Peyer's patch (tissue), 4 donors: Measurements from ENCODE around the gene TRAPPC10. TPM values are rescaled to one million over a fixed set of nuclear protein-coding genes. Genes with fewer than 3 reads are reported as not detected.

Experiments used
- DNase-seq, 3 donors: peaks; one replicate each; pipeline ENCODE4 v3.0.0-alpha.2; 2017 to 2019
- H3K27ac ChIP-seq, 4 donors: fragments of 200-600 bp; sonication (generic); one replicate each; pipeline ENCODE4 v1.5.1; 2016 to 2019
- H3K27me3 ChIP-seq, 2 donors: fragments of 200-600 bp; sonication (generic); one replicate each; pipeline ENCODE4 v1.5.1; 2019
- H3K36me3 ChIP-seq, 3 donors: fragments of 200-600 bp; sonication (generic); one replicate each; pipeline ENCODE4 v1.5.1; 2016 to 2019
- H3K4me1 ChIP-seq, 4 donors: fragments of 200-600 bp; sonication (generic); one replicate each; pipeline ENCODE4 v1.5.1; 2016 to 2019
- H3K4me3 ChIP-seq, 4 donors: fragments of 200-600 bp; sonication (generic); 1 replicate in 3 of 4; 2 replicates in 1 of 4; pipeline ENCODE4 v1.5.1; 2016 to 2019; ENCODE audit warnings: mild to moderate bottlenecking in 1 of 4
- H3K9me3 ChIP-seq, 4 donors: fragments of 200-600 bp; sonication (generic); one replicate each; pipeline ENCODE4 v1.5.1; 2016 to 2019; ENCODE audit warnings: mild to moderate bottlenecking in 1 of 4
- CTCF ChIP-seq, 6 experiments: fragments of 450-650 bp in 4 of 6; fragments of 200-600 bp in 2 of 6; sonication (generic) in 1 of 6; IDR thresholded peaks; one replicate each; pipeline ENCODE4 v1.5.1; 2017 to 2019; ENCODE audit warnings: antibody characterized with exemption in 6 of 6, mild to moderate bottlenecking in 3 of 6, moderate library complexity in 1 of 6
- POLR2A ChIP-seq, 2 donors: fragments of 450-650 bp; IDR thresholded peaks; one replicate each; pipeline ENCODE4 v1.5.1; 2017; ENCODE audit warnings: antibody characterized with exemption in 2 of 2, mild to moderate bottlenecking in 2 of 2, moderate library complexity in 2 of 2
- total RNA-seq, 4 donors: library from RNA; depleted of rRNA; stranded (reverse); fragments of >200 nt; gene quantifications; one replicate each; pipeline ENCODE4 v1.1.0, GENCODE V29; 2016

TRAPPC10 gene
- total RNA-seq, 4 donors from 2014 or later, result 62.2 to 153 (median 93.0) TPM

GRCh38 chr21:44059710-44060109, 47.6 kb downstream of the TRAPPC10 start:
- no peak overlapping the region for H3K4me3 ChIP-seq
- no peak for TF ChIP-seq CTCF (IDR thresholded peaks at IDR 0.05)
- TF ChIP-seq POLR2A (IDR thresholded peaks at IDR 0.05), result no peak
- no peaks in the 10 kb centered on the region for H3K4me1 ChIP-seq
- no peak overlapping the region for H3K27ac ChIP-seq
- DNase-seq, result no peak
- no peaks in the 10 kb centered on the region for H3K27me3 ChIP-seq
- peaks cover 0 to 85% (median 0%) of the 10 kb centered on the region in 3 donors for H3K36me3 ChIP-seq
- no peaks in the 10 kb centered on the region for H3K9me3 ChIP-seq

- Histone ChIP-seq H3K27ac (no peak overlapping the region), H3K9me3 (no peaks in the 10 kb centered on the region), H3K4me1 (peaks cover 0 to 5% (median 0%) of the 10 kb centered on the region in 4 donors), H3K4me3 (no peak overlapping the region), H3K36me3 (peaks cover 0 to 81% (median 0%) of the 10 kb centered on the region in 3 donors), H3K27me3 (no peaks in the 10 kb centered on the region)
- TF ChIP-seq POLR2A (IDR thresholded peaks at IDR 0.05) (no peak), CTCF (IDR thresholded peaks at IDR 0.05) (no peak)
- no peak for DNase-seq
Measured at GRCh38 chr21:44062380-44062779, 50.3 kb downstream of the TRAPPC10 start.

GRCh38 chr21:44063151-44063912, 51.2 kb downstream of the TRAPPC10 start:
- H3K4me3 ChIP-seq, result no peak overlapping the region
- H3K4me1 ChIP-seq, result peaks cover 0 to 5% (median 0%) of the 10 kb centered on the region in 4 donors
- no peak overlapping the region for H3K27ac ChIP-seq
- TF ChIP-seq CTCF (IDR thresholded peaks at IDR 0.05), result no peak
- TF ChIP-seq POLR2A (IDR thresholded peaks at IDR 0.05), result no peak
- H3K27me3 ChIP-seq, result no peaks in the 10 kb centered on the region
- no peak for DNase-seq
- peaks cover 0 to 80% (median 0%) of the 10 kb centered on the region in 3 donors for H3K36me3 ChIP-seq
- H3K9me3 ChIP-seq, result no peaks in the 10 kb centered on the region

GRCh38 chr21:44064852-44065403, 52.8 kb downstream of the TRAPPC10 start:
- no peak for DNase-seq
- TF ChIP-seq POLR2A (IDR thresholded peaks at IDR 0.05) (no peak), CTCF (IDR thresholded peaks at IDR 0.05) (no peak)
- peaks cover 0 to 80% (median 0%) of the 10 kb centered on the region in 3 donors for H3K36me3 ChIP-seq
- H3K27ac ChIP-seq, result peak overlapping the region; percentile 51 to 65 (median 58)
- H3K27me3 ChIP-seq, result no peaks in the 10 kb centered on the region
- H3K9me3 ChIP-seq, result no peaks in the 10 kb centered on the region
- H3K4me3 ChIP-seq, result no peak overlapping the region
- peaks cover 0 to 5% (median 0%) of the 10 kb centered on the region in 4 donors for H3K4me1 ChIP-seq

- H3K27ac ChIP-seq, result peak overlapping the region; percentile 53 to 65 (median 60)
- peaks cover 0 to 79% (median 0%) of the 10 kb centered on the region in 3 donors for H3K36me3 ChIP-seq
Measured at GRCh38 chr21:44065428-44065827, 53.3 kb downstream of the TRAPPC10 start.

More at GRCh38 chr21:44065428-44065827, 53.3 kb downstream of the TRAPPC10 start:
- no peaks in the 10 kb centered on the region for H3K27me3 ChIP-seq
- TF ChIP-seq POLR2A (IDR thresholded peaks at IDR 0.05) (no peak), CTCF (IDR thresholded peaks at IDR 0.05) (no peak)
- H3K4me1 ChIP-seq, result peaks cover 0 to 5% (median 0%) of the 10 kb centered on the region in 4 donors
- no peaks in the 10 kb centered on the region for H3K9me3 ChIP-seq
- no peak overlapping the region for H3K4me3 ChIP-seq
- peak in 2 of 3 donors; percentile 76 to 88 for DNase-seq
